ENCODE data around the gene GRIN2D. TPM values are rescaled to one million over a fixed set of nuclear protein-coding genes. Genes with fewer than 3 reads are reported as not detected.

GRIN2D gene
- total RNA-seq, 1 donor from 2014 or later = 21.7 TPM

GRCh38 chr19:48363810-48364597, 29.5 kb upstream of the GRIN2D start, which contains the start of the genes SYNGR4 and TMEM143:
SYNGR4 (plus strand) TSS chr19:48364367; CDS start chr19:48365843, 1,476 bp downstream.
TMEM143 (minus strand) TSS chr19:48363940; CDS start chr19:48363920, 20 bp downstream.
- peaks cover 3% of the 10 kb centered on the region for H3K4me1 Mint-ChIP-seq (ENCODE audit: low read depth, unreplicated experiment)
- peak within 1 kb of the TSS; percentile 85 for H3K4me3 Mint-ChIP-seq (ENCODE audit: unreplicated experiment)
- no peaks in the 10 kb centered on the region for H3K36me3 Mint-ChIP-seq (ENCODE audit: unreplicated experiment)
- H3K27me3 Mint-ChIP-seq (ENCODE audit: unreplicated experiment) = peaks cover 4% of the 10 kb centered on the region
- peak; percentile 98 for DNase-seq
- H3K27ac Mint-ChIP-seq (ENCODE audit: unreplicated experiment) = peak within 1 kb of the TSS; percentile 84
- peaks cover 4% of the 10 kb centered on the region for H3K9me3 Mint-ChIP-seq (ENCODE audit: unreplicated experiment)
- TF ChIP-seq CTCF (IDR thresholded peaks at IDR 0.05; ENCODE audit: partially characterized antibody, unreplicated experiment) = no peak

GRCh38 chr19:48364598-48365348, 28.7 kb upstream of the GRIN2D start:
- H3K27me3 Mint-ChIP-seq (ENCODE audit: unreplicated experiment) = peaks cover 2% of the 10 kb centered on the region
- H3K27ac Mint-ChIP-seq (ENCODE audit: unreplicated experiment) = no peak overlapping the region
- no peak overlapping the region for H3K4me3 Mint-ChIP-seq (ENCODE audit: unreplicated experiment)
- peaks cover 4% of the 10 kb centered on the region for H3K9me3 Mint-ChIP-seq (ENCODE audit: unreplicated experiment)
- DNase-seq = no peak
- no peak for TF ChIP-seq CTCF (IDR thresholded peaks at IDR 0.05; ENCODE audit: partially characterized antibody, unreplicated experiment)
- peaks cover 9% of the 10 kb centered on the region for H3K4me1 Mint-ChIP-seq (ENCODE audit: low read depth, unreplicated experiment)
- no peaks in the 10 kb centered on the region for H3K36me3 Mint-ChIP-seq (ENCODE audit: unreplicated experiment)

GRCh38 chr19:48365602-48366001, 27.9 kb upstream of the GRIN2D start:
- TF ChIP-seq CTCF (IDR thresholded peaks at IDR 0.05; ENCODE audit: partially characterized antibody, unreplicated experiment) = no peak
- DNase-seq = no peak
- H3K27ac Mint-ChIP-seq (ENCODE audit: unreplicated experiment) = no peak overlapping the region
- peaks cover 4% of the 10 kb centered on the region for H3K27me3 Mint-ChIP-seq (ENCODE audit: unreplicated experiment)
- H3K9me3 Mint-ChIP-seq (ENCODE audit: unreplicated experiment) = peaks cover 4% of the 10 kb centered on the region
- H3K4me1 Mint-ChIP-seq (ENCODE audit: low read depth, unreplicated experiment) = peaks cover 11% of the 10 kb centered on the region
- H3K36me3 Mint-ChIP-seq (ENCODE audit: unreplicated experiment) = no peaks in the 10 kb centered on the region
- H3K4me3 Mint-ChIP-seq (ENCODE audit: unreplicated experiment) = no peak overlapping the region

GRCh38 chr19:48367855-48368254, 25.6 kb upstream of the GRIN2D start:
- peaks cover 5% of the 10 kb centered on the region for H3K27me3 Mint-ChIP-seq (ENCODE audit: unreplicated experiment)
- peaks cover 8% of the 10 kb centered on the region for H3K9me3 Mint-ChIP-seq (ENCODE audit: unreplicated experiment)
- no peak for TF ChIP-seq CTCF (IDR thresholded peaks at IDR 0.05; ENCODE audit: partially characterized antibody, unreplicated experiment)
- no peaks in the 10 kb centered on the region for H3K36me3 Mint-ChIP-seq (ENCODE audit: unreplicated experiment)
- no peak overlapping the region for H3K27ac Mint-ChIP-seq (ENCODE audit: unreplicated experiment)
- H3K4me1 Mint-ChIP-seq (ENCODE audit: low read depth, unreplicated experiment) = peaks cover 18% of the 10 kb centered on the region
- H3K4me3 Mint-ChIP-seq (ENCODE audit: unreplicated experiment) = peak overlapping the region; percentile 13
- no peak for DNase-seq

Data from glutamatergic neuron (in vitro differentiated cells).